GM23338 (cell line): ENCODE data around the gene TMEM255B. TPM values are rescaled to one million over a fixed set of nuclear protein-coding genes. Genes with fewer than 3 reads are reported as not detected.

ENCODE experiments used
- ATAC-seq: fragments of 200-7000 bp; cut with Tn5 transposase; 3 replicates; pipeline ENCODE4 v1.9.1; 2020
- DNase-seq: peaks from one replicate; pipeline ENCODE4 v3.0.0-alpha.2; 2015; ENCODE audit warnings: low spot score
- H2AFZ ChIP-seq: fragments of 200-600 bp; sonication (generic); 2 replicates; pipeline ENCODE4 v1.8.0; 2016; ENCODE audit warnings: antibody characterized with exemption, mild to moderate bottlenecking, moderate library complexity
- H3F3A ChIP-seq: fragments of 200-600 bp; sonication (generic); replicated peaks from 2 replicates; pipeline ENCODE4 v1.8.0; 2017; ENCODE audit warnings: antibody characterized with exemption, mixed run types, low read depth
- H3K27ac ChIP-seq: fragments of 200-600 bp; sonication (generic); 2 replicates; pipeline ENCODE4 v1.6.1; 2016; ENCODE audit warnings: low read depth
- H3K27me3 ChIP-seq: fragments of 200-600 bp; sonication (generic); 2 replicates; pipeline ENCODE4 v1.8.0; 2016; ENCODE audit warnings: mild to moderate bottlenecking, mixed run types, moderate library complexity; ENCODE audit not compliant: insufficient read depth
- H3K36me3 ChIP-seq: fragments of 200-600 bp; sonication (generic); 2 replicates; pipeline ENCODE4 v1.8.0; 2016; ENCODE audit warnings: mild to moderate bottlenecking; ENCODE audit not compliant: insufficient read depth
- H3K4me1 ChIP-seq: fragments of 200-600 bp; sonication (generic); 2 replicates; pipeline ENCODE4 v1.8.0; 2016; ENCODE audit warnings: mild to moderate bottlenecking, moderate library complexity; ENCODE audit not compliant: insufficient read depth
- H3K4me2 ChIP-seq: fragments of 200-600 bp; sonication (generic); 2 replicates; pipeline ENCODE4 v1.7.1; 2017; ENCODE audit warnings: mixed run types
- H3K4me3 ChIP-seq: fragments of 200-600 bp; sonication (generic); 2 replicates; pipeline ENCODE4 v1.6.1; 2016; ENCODE audit warnings: mixed run types
- H3K79me2 ChIP-seq: fragments of 200-600 bp; sonication (generic); replicated peaks from 2 replicates; pipeline ENCODE4 v1.8.0; 2017; ENCODE audit warnings: mild to moderate bottlenecking; ENCODE audit not compliant: insufficient read depth
- H3K9me2 ChIP-seq: fragments of 200-600 bp; sonication (generic); 2 replicates; pipeline ENCODE4 v1.8.0; 2017; ENCODE audit not compliant: insufficient read depth
- H4K20me1 ChIP-seq: fragments of 200-600 bp; sonication (generic); replicated peaks from 2 replicates; pipeline ENCODE4 v1.8.0; 2017; ENCODE audit warnings: mild to moderate bottlenecking; ENCODE audit not compliant: insufficient read depth
- H3K27ac Mint-ChIP-seq: 2 replicates; pipeline ENCODE4 v1.8.0; 2020; ENCODE audit warnings: inconsistent platforms, mild to moderate bottlenecking, moderate library complexity, mixed read lengths
- H3K27me3 Mint-ChIP-seq: 3 replicates; pipeline ENCODE4 v1.8.0; 2022; ENCODE audit warnings: low read depth, mild to moderate bottlenecking, moderate library complexity, mixed read lengths, inconsistent platforms; ENCODE audit not compliant: insufficient read depth, poor library complexity
- H3K36me3 Mint-ChIP-seq: 3 replicates; pipeline ENCODE4 v1.8.0; 2021; ENCODE audit warnings: low read depth, mild to moderate bottlenecking, inconsistent platforms, moderate library complexity, mixed read lengths
- H3K4me1 Mint-ChIP-seq: 3 replicates; pipeline ENCODE4 v1.8.0; 2020; ENCODE audit warnings: mild to moderate bottlenecking, inconsistent platforms, mixed read lengths
- H3K4me3 Mint-ChIP-seq: 3 replicates; pipeline ENCODE4 v1.8.0; 2021; ENCODE audit warnings: moderate library complexity, mild to moderate bottlenecking, inconsistent platforms, mixed read lengths
- H3K9me3 Mint-ChIP-seq: 3 replicates; pipeline ENCODE4 v1.8.0; 2020; ENCODE audit warnings: moderate library complexity, mild to moderate bottlenecking, inconsistent platforms, mixed read lengths
- CREB1 ChIP-seq: fragments of 250-450 bp; sonication (Bioruptor Pico); IDR thresholded peaks from 2 replicates; pipeline ENCODE4 v1.5.0; 2020; ENCODE audit warnings: low read depth, mild to moderate bottlenecking, moderate library complexity
- POLR2AphosphoS5 ChIP-seq: IDR thresholded peaks from 2 replicates; pipeline ENCODE4 v1.6.1; 2016; ENCODE audit warnings: antibody characterized with exemption, low read depth
- REST ChIP-seq: IDR thresholded peaks from one replicate; pipeline ENCODE4 v1.6.1; 2018; ENCODE audit warnings: antibody characterized with exemption; ENCODE audit not compliant: unreplicated experiment
- STAT1 ChIP-seq: IDR thresholded peaks from one replicate; pipeline ENCODE4 v1.6.1; 2016; ENCODE audit warnings: antibody characterized with exemption; ENCODE audit not compliant: unreplicated experiment
- ZNF114 ChIP-seq: fragments of 250-450 bp; sonication (Bioruptor Pico); IDR thresholded peaks from 2 replicates; pipeline ENCODE4 v1.5.0; 2020; ENCODE audit warnings: mild to moderate bottlenecking, moderate library complexity
- ZNF462 ChIP-seq: fragments of 250-450 bp; sonication (Bioruptor Pico); IDR thresholded peaks from 2 replicates; pipeline ENCODE4 v1.5.0; 2020; ENCODE audit warnings: mild to moderate bottlenecking, moderate library complexity
- polyA plus RNA-seq: library from polyadenylated mRNA; unstranded; fragments of >200 nt; fragmentation: Nextera tagmentation; extraction: Ambion mirVana; gene quantifications from 2 replicates; pipeline ENCODE4 v1.2.1, GENCODE V29; 2016
- total RNA-seq: library from RNA; depleted of rRNA; stranded (reverse); fragments of >200 nt; shearing (Covaris generic); gene quantifications from 2 replicates; pipeline ENCODE4 v1.2.3, GENCODE V29; 2014

TMEM255B gene
- total and polyA plus RNA-seq, 2 experiments from 2014 or later = 0.69 to 4.4 TPM

DNA sequence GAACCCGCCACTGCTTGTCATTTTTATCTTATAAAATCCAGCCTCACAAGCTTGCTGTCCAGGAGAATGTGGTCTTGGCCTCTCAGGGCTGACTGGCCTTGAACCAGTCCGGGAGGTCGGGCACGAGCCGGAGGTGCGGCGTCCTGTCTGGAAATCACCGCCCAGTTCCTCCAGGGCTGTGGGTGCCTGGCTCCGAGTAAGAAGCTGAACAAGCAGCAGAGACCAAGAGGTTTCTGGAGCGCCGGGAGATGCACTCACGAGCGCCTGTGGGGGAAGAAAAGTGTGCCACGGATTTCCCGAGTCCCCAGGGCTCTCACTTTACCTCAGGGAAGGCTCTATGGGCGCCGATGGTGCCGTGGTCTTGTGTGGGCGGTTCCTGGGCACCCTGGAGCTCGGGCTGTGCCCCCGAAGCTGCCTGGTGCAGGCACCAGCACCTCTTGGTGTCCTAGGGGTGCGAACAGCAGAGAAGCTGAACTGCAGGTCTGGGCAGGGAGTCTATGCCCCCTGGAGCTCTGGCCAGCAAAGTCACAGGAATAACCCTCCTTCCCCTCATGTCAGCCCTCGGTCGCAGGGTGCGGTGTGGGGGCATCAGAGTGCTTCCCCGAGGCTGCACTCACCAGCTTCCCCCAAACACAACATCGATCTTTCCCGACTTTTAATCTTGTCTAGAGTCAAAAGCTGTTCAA, 54.9 kb downstream of the TMEM255B start:
- H3K4me1 Mint-ChIP-seq = no peaks in the 10 kb centered on the region; the same call in 2 of the 3 replicates
- Histone ChIP-seq H2AFZ (no peak overlapping the region), H3K4me1 (no peaks in the 10 kb centered on the region), H3K4me2 (no peak overlapping the region), H3K79me2 (no peaks in the 10 kb centered on the region), H3F3A (no peaks in the 10 kb centered on the region), H3K36me3 (no peaks in the 10 kb centered on the region), H3K27ac (no peak overlapping the region), H3K27me3 (no peaks in the 10 kb centered on the region), H3K9me2 (no peaks in the 10 kb centered on the region), H4K20me1 (no peaks in the 10 kb centered on the region), H3K4me3 (no peak overlapping the region)
- H3K27ac Mint-ChIP-seq = peak overlapping the region; percentile 38; the same call in 1 of the 2 replicates
- peaks cover 15% of the 10 kb centered on the region for H3K27me3 Mint-ChIP-seq
- no peak for TF ChIP-seq REST
- TF ChIP-seq ZNF114 (CRISPR knock-in tag) = no peak
- TF ChIP-seq POLR2AphosphoS5 = no peak
- TF ChIP-seq STAT1 = no peak
- no peak for TF ChIP-seq ZNF462 (CRISPR knock-in tag)
- TF ChIP-seq CREB1 = no peak
- peaks cover 8% of the 10 kb centered on the region for H3K36me3 Mint-ChIP-seq
- H3K9me3 Mint-ChIP-seq = peaks cover 9% of the 10 kb centered on the region
- no peak for ATAC-seq
- no peak for DNase-seq
- H3K4me3 Mint-ChIP-seq = no peak overlapping the region
